HG03045 (cell line): ENCODE measurements around the gene PRPH2.
"Not testable (repeated sequence)": the region's sequence is repeated elsewhere in the genome, so short reads cannot be mapped to it uniquely, and the experiment has no call there.

ENCODE experiments used
- ATAC-seq: cut with Tn5 transposase; IDR thresholded peaks from one replicate; pipeline ENCODE4 v1.9.1; 2021; ENCODE audit warnings: mild to moderate bottlenecking, moderate library complexity; ENCODE audit not compliant: unreplicated experiment

The PRPH2 gene

DNA sequence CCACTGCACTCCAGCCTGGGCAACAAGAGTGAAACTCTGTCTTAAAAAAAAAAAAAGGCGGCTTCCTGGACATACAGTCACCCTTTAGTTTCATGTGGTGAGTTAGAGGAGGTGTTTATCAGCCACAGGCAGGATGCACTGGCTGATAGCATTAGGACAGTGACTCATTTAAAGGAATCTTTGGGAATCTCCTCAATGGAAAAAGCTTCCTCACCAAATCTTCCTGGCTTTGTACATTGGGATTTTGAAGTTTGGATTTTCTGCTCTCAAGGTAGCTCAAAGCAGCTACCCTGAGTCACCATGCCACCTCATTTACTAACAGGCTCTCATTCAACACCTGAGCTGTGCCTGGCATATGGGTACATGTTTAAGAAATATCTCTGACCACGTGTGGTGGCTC, 20.2 kb downstream of the PRPH2 start:
- ATAC-seq, result no peak

DNA sequence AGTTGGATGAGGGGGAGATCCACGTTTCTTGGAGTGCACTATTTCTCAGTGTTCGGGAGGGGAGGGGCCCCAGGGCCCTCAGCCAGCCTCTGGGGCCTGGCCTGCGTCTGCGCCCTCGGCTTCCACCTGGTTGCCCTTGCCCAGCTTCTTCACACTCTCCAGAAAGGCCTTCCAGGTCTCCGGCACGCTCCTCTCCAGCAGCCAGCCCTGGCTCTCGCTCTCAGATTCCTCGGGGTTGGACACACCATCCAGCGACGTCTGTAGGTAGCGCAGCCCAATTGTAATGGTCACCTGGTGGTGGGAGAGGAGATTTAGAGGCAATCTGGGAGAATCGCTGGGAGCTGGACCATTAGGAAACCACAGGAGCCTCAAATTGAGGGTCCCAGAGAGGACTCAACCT, 24.2 kb downstream of the PRPH2 start:
- ATAC-seq, result no peak

GRCh38 chr6:42697268-42697655, 25.1 kb downstream of the PRPH2 start:
- ATAC-seq, result no peak

- no peak for ATAC-seq
These were observed 25.7 kb downstream of the PRPH2 start for GRCh38 chr6:42696526-42697267.

DNA sequence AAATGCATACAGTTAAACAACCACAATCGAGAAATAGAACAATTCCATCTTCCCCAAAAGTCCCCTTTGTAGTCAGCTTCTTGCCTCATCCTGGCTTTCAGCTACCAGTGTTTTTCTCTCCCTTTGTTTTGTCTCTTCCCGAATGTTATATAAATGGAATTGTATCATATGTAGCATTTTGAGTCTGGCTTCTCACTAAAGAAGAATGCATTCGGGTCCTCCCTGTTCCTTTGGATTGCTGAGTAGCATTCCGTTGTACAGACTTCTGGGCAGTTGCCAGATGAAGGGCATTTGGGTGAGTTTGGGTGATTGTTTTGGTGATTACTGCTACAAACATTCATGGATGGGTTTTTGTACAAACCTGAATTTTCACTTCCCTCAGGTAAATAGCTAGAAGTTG, 27.8 kb downstream of the PRPH2 start:
- ATAC-seq, result no peak

- ATAC-seq, result no peak
These were observed 28.6 kb downstream of the PRPH2 start for GRCh38 chr6:42693725-42694323.

GRCh38 chr6:42692137-42692911, 30.1 kb downstream of the PRPH2 start:
- ATAC-seq, result no peak

GRCh38 chr6:42690872-42691271, 31.5 kb downstream of the PRPH2 start:
- no peak for ATAC-seq

GRCh38 chr6:42690151-42690702, 32.2 kb downstream of the PRPH2 start:
- no peak for ATAC-seq

DNA sequence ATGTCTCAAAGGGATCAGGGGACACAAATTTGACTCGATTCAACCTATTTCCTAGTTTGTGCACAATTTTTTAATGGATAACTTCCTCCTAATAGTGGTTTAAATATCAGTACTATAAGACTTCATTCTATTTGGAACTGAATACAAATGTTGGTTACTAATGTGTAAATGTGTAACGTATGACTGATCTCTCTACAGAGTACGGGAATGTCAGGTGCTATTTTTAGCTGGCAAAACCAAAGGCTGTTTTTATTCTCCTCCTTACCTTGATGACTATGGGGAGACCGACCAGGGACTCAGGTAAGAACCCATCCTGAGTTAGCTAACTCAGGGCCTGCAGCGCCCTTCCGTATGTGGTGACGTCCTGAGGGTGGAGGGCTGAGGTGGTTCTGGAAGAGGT, 33.0 kb downstream of the PRPH2 start:
- no peak for ATAC-seq

DNA sequence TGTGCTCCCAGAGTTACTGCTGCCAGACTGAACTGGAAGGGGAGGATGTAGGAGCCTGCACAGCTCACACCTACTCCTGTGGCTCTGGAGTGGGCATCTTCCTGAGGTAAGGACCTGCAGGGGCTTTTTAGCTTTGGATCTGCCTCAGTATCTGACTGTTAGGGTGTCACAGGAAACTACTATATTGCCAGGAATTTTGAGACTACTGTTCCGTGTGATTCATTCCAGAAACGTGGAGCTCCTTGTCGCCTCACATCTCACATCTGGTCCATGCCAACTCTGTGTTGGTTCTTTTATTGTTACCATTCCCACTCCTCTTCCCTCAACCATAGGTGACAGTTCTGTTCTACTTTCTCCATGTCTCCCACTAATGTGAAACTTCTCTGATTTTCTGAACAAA, 34.1 kb downstream of the PRPH2 start:
- ATAC-seq, result no peak

DNA sequence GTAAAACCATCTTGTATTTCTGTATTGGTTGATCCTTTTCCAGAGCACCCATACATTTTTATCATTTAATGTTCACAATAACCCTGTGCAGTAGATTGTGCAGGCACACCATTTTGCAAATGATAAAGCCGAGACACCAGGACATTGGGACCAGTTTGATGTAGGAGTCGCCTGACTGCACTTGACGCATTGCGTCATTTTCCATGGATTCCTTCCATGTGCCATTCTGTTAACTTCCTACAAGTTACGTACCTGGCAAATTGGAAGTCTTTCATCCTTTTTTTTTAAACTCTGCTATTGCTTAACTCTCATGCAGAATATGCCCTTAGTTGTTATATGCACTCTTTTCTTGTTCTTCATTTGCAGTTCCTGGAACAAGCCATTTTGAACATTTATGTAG, 43.0 kb downstream of the PRPH2 start:
- ATAC-seq, result no peak

GRCh38 chr6:42674780-42675179, 47.6 kb downstream of the PRPH2 start:
- no peak for ATAC-seq

GRCh38 chr6:42674368-42674767, 48.0 kb downstream of the PRPH2 start:
- ATAC-seq, result not testable (repeated sequence)

DNA sequence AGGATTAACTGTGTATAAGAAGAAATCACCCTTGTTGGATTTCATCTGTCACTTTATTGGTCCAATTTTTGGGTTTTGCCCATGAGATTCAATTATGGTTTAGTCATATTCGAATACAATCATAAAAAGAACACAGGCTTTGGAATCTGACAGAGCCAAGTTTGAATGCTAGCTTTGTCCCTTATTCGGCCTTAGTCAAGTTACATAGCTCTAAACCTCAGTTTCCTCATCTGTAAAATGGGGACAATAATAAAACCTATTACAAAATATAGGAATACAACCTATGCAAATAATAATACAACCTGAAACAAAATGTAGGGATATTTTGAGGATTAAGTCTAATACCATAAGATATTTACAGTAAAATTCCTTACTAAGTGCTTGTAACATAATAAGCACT, 57.7 kb downstream of the PRPH2 start:
- no peak for ATAC-seq

GRCh38 chr6:42661540-42662153, 60.8 kb downstream of the PRPH2 start:
- ATAC-seq, result no peak

DNA sequence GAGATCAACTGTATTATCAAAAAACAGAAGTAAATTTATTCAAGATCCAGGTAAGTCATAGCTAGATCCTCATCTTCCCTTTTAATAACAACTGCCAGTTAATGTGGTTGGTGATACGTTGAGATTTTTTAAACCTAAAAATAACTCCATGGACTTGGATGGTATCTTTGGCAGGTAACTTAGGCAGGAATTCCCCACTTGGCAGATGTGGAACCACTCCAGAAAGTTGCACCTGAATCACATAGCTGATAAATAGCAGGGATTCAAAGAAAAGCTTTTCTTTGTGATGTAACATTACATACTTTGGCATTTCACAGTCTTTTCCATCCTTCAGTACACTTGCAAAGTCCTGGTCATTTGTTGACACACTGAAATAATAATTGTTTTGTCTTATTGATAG, 62.6 kb downstream of the PRPH2 start:
- ATAC-seq, result no peak

DNA sequence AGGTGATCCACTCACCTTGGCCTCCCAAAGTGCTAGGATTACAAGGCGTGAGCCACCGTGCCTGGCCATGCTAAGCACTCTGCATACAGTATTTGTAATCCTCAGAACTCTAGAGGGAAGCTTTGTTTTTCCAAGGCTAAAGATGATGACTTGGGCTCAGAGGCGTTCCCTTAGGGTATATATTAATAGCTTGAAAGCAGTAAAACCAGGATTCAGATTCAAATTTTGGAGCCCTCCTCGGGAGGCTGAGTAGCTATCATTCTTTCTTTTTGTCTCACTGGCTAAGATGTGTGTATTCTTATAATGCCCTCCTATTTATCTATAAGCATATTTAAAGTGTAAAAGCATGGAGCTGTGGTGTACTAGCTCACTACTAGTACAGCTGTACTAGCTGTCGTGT, 68.5 kb downstream of the PRPH2 start:
- ATAC-seq, result no peak

- ATAC-seq, result no peak
These were observed 70.2 kb downstream of the PRPH2 start for GRCh38 chr6:42652024-42652746.
